ENCODE measurements around the gene MEOX2. TPM values are rescaled to one million over a fixed set of nuclear protein-coding genes. Genes with fewer than 3 reads are reported as not detected.

Gene MEOX2
- total RNA-seq, 1 donor from 2014 or later, result 1.7 TPM

- TF ChIP-seq POLR2A (IDR thresholded peaks at IDR 0.05) (no peak), POLR2AphosphoS5 (IDR thresholded peaks at IDR 0.05; ENCODE audit: insufficient read depth in 1 of 2, low read depth in 1 of 2) (no peak), CTCF (IDR thresholded peaks at IDR 0.05) (no peak)
- H3K4me3 ChIP-seq, result no peak overlapping the region
- H3K36me3 ChIP-seq, result no peaks in the 10 kb centered on the region
- no peaks in the 10 kb centered on the region for H3K4me1 ChIP-seq
- no peak overlapping the region for H3K27ac ChIP-seq
- no peak for DNase-seq (ENCODE audit: extremely low spot score in 2 of 2)
- H3K27me3 ChIP-seq, result no peaks in the 10 kb centered on the region
- H3K9me3 ChIP-seq, result no peaks in the 10 kb centered on the region
- intact Hi-C loops (cut with DNase I), result no loop called here
Measured at GRCh38 chr7:15580604-15581351, 105.7 kb downstream of the MEOX2 start.

- Histone ChIP-seq H3K27ac (no peak overlapping the region), H3K36me3 (no peaks in the 10 kb centered on the region), H3K4me3 (no peak overlapping the region), H3K4me1 (no peaks in the 10 kb centered on the region), H3K9me3 (no peaks in the 10 kb centered on the region), H3K27me3 (no peaks in the 10 kb centered on the region)
- intact Hi-C loops (cut with DNase I), result no loop called here
- no peak for DNase-seq (ENCODE audit: extremely low spot score in 2 of 2)
- TF ChIP-seq POLR2A (IDR thresholded peaks at IDR 0.05) (no peak), CTCF (IDR thresholded peaks at IDR 0.05) (no peak), POLR2AphosphoS5 (IDR thresholded peaks at IDR 0.05; ENCODE audit: insufficient read depth in 1 of 2, low read depth in 1 of 2) (no peak)
Measured at GRCh38 chr7:15577600-15577999, 108.9 kb downstream of the MEOX2 start.

DNA sequence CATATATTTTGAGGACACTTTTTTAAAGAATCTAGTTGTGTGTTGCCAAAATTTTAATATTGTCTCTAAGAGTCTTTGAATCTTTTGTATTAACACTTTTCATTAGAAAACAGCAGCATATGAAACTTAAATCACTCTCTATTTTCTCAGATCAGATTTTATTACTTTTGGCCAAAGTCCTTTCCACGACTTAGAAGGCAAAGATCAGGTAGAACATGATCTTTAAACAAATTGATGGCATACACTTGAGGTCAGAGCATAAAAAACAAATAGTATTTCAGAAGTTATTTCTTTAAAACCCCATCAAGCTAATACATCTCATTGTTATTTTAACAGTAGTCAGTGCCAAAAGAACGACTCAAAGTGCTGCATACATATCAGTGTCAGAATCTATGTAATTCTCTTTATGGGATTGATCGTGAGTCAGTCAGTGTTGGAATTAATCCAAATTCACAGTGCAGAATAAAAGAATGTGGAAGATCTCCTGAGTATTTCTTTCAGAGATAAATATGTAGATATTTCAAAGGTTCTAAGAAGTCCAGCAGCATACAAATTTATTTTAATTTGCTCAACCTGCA lies 115.1 kb downstream of the MEOX2 start:
- intact Hi-C loops (cut with DNase I), result no loop called here
- H3K4me1 ChIP-seq, result no peaks in the 10 kb centered on the region
- H3K27ac ChIP-seq, result no peak overlapping the region
- DNase-seq (ENCODE audit: extremely low spot score in 2 of 2), result no peak
- no peak overlapping the region for H3K4me3 ChIP-seq
- no peaks in the 10 kb centered on the region for H3K36me3 ChIP-seq
- H3K27me3 ChIP-seq, result no peaks in the 10 kb centered on the region
- no peaks in the 10 kb centered on the region for H3K9me3 ChIP-seq
- no peak for TF ChIP-seq POLR2AphosphoS5 (IDR thresholded peaks at IDR 0.05; ENCODE audit: insufficient read depth in 1 of 2, low read depth in 1 of 2)
- no peak for TF ChIP-seq CTCF (IDR thresholded peaks at IDR 0.05)
- TF ChIP-seq POLR2A (IDR thresholded peaks at IDR 0.05), result no peak

DNA sequence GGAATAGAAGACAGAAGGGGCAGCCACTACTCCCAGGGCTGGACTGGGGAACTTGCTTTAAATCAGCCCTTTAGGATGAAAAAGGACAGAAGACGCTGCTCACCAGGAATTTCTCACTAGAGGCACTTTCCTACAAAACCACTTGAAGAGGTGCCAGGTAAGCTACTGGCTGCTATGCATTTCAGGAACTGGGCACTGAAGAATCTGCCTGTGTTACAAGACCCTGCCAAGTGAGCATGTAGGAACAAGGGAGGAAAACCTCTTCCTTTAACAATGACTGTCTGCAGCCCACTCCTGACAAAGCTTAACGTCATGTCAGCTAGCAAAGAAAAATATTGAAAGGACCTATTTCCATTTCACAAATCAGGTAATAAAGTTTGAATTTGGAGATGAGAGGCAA lies 118.8 kb downstream of the MEOX2 start:
- no peaks in the 10 kb centered on the region for H3K27me3 ChIP-seq
- no peak for TF ChIP-seq POLR2A (IDR thresholded peaks at IDR 0.05)
- no peak for TF ChIP-seq CTCF (IDR thresholded peaks at IDR 0.05)
- no peak for TF ChIP-seq POLR2AphosphoS5 (IDR thresholded peaks at IDR 0.05; ENCODE audit: insufficient read depth in 1 of 2, low read depth in 1 of 2)
- intact Hi-C loops (cut with DNase I), result no loop called here
- H3K4me1 ChIP-seq, result no peaks in the 10 kb centered on the region
- no peak overlapping the region for H3K4me3 ChIP-seq
- H3K9me3 ChIP-seq, result no peaks in the 10 kb centered on the region
- H3K27ac ChIP-seq, result no peak overlapping the region
- DNase-seq (ENCODE audit: extremely low spot score in 2 of 2), result no peak
- H3K36me3 ChIP-seq, result no peaks in the 10 kb centered on the region

GRCh38 chr7:15567036-15567435 lies 119.4 kb downstream of the MEOX2 start:
- Histone ChIP-seq H3K27ac (no peak overlapping the region), H3K9me3 (no peaks in the 10 kb centered on the region), H3K4me3 (no peak overlapping the region), H3K36me3 (no peaks in the 10 kb centered on the region), H3K4me1 (no peaks in the 10 kb centered on the region), H3K27me3 (no peaks in the 10 kb centered on the region)
- TF ChIP-seq POLR2A (IDR thresholded peaks at IDR 0.05) (no peak), CTCF (IDR thresholded peaks at IDR 0.05) (no peak), POLR2AphosphoS5 (IDR thresholded peaks at IDR 0.05; ENCODE audit: insufficient read depth in 1 of 2, low read depth in 1 of 2) (no peak)
- intact Hi-C loops (cut with DNase I), result no loop called here
- no peak for DNase-seq (ENCODE audit: extremely low spot score in 2 of 2)

Measured in vagina (tissue), 2 donors.